ENCODE results near the gene TMEM248. TPM values are rescaled to one million over a fixed set of nuclear protein-coding genes. Genes with fewer than 3 reads are reported as not detected.
A peak's percentile ranks its signal among the peaks of the same experiment; 100 is the strongest.
"Not testable (repeated sequence)": the region's sequence is repeated elsewhere in the genome, so short reads cannot be mapped to it uniquely, and the experiment has no call there.

The TMEM248 gene
- total and polyA plus RNA-seq, 7 experiments from 2014 or later: 81.0 to 107 (median 95.5) TPM

GRCh38 chr7:66907731-66908130 is 13.3 kb upstream of the TMEM248 start:
- H3K4me1 ChIP-seq (ENCODE audit: control insufficient read depth in 2 of 2, insufficient read depth in 2 of 2, low read length in 2 of 2): no peaks in the 10 kb centered on the region
- no peaks in the 10 kb centered on the region for H3K27me3 Mint-ChIP-seq
- H3K27me3 ChIP-seq (ENCODE audit: control insufficient read depth in 2 of 2, insufficient read depth in 2 of 2, low read length in 2 of 2): no peaks in the 10 kb centered on the region
- H3K27ac ChIP-seq (ENCODE audit: low read depth, low read length): no peak overlapping the region
- H3K4me1 Mint-ChIP-seq: peaks cover 0 to 1% (median 0%) of the 10 kb centered on the region in 7 donors
- intact Hi-C loops (cut with micrococcal nuclease): no loop called here
- no peak for DNase-seq
- POLR2A ChIA-PET: no interaction called here
- no peak overlapping the region for H3K4me3 ChIP-seq (ENCODE audit: low read length)
- no peaks in the 10 kb centered on the region for H3K9me3 ChIP-seq (ENCODE audit: control insufficient read depth in 2 of 3, low read length in 3 of 3)
- peaks cover 0 to 1% (median 0%) of the 10 kb centered on the region in 11 donors for H3K9me3 Mint-ChIP-seq
- H3K27ac Mint-ChIP-seq: no peak overlapping the region
- no peak overlapping the region for H3K4me3 Mint-ChIP-seq
- H3K36me3 Mint-ChIP-seq: peaks cover 0 to 6% (median 0%) of the 10 kb centered on the region in 5 donors
- ATAC-seq: no peak
- CTCF ChIA-PET: no interaction called here
- H3K36me3 ChIP-seq (ENCODE audit: control insufficient read depth in 2 of 3, insufficient read depth in 3 of 3, low read length in 3 of 3): no peaks in the 10 kb centered on the region

GRCh38 chr7:66908598-66908997 is 12.4 kb upstream of the TMEM248 start:
- H3K36me3 Mint-ChIP-seq; CTCF ChIA-PET; H3K9me3 ChIP-seq (ENCODE audit: control insufficient read depth in 2 of 3, low read length in 3 of 3); H3K36me3 ChIP-seq (ENCODE audit: control insufficient read depth in 2 of 3, insufficient read depth in 3 of 3, low read length in 3 of 3); H3K9me3 Mint-ChIP-seq; H3K4me3 Mint-ChIP-seq; H3K27me3 Mint-ChIP-seq; intact Hi-C loops (cut with micrococcal nuclease); H3K27ac ChIP-seq (ENCODE audit: low read depth, low read length); H3K4me3 ChIP-seq (ENCODE audit: low read length); ATAC-seq; H3K27ac Mint-ChIP-seq; H3K27me3 ChIP-seq (ENCODE audit: control insufficient read depth in 2 of 2, insufficient read depth in 2 of 2, low read length in 2 of 2); H3K4me1 ChIP-seq (ENCODE audit: control insufficient read depth in 2 of 2, insufficient read depth in 2 of 2, low read length in 2 of 2); H3K4me1 Mint-ChIP-seq; POLR2A ChIA-PET; DNase-seq: not testable (repeated sequence)

GRCh38 chr7:66910789-66911188 is 10.2 kb upstream of the TMEM248 start:
- Mint-ChIP-seq H3K27ac (no peak overlapping the region), H3K36me3 (no peaks in the 10 kb centered on the region), H3K4me3 (no peak overlapping the region), H3K9me3 (peaks cover 0 to 1% (median 0%) of the 10 kb centered on the region in 11 donors), H3K4me1 (no peaks in the 10 kb centered on the region), H3K27me3 (no peaks in the 10 kb centered on the region)
- H3K27ac ChIP-seq (ENCODE audit: low read depth, low read length): no peak overlapping the region
- H3K4me1 ChIP-seq (ENCODE audit: control insufficient read depth in 2 of 2, insufficient read depth in 2 of 2, low read length in 2 of 2): no peaks in the 10 kb centered on the region
- no peak for DNase-seq
- POLR2A ChIA-PET: no interaction called here
- H3K27me3 ChIP-seq (ENCODE audit: control insufficient read depth in 2 of 2, insufficient read depth in 2 of 2, low read length in 2 of 2): no peaks in the 10 kb centered on the region
- intact Hi-C loops (cut with micrococcal nuclease): no loop called here
- CTCF ChIA-PET: no interaction called here
- ATAC-seq: no peak
- no peaks in the 10 kb centered on the region for H3K36me3 ChIP-seq (ENCODE audit: control insufficient read depth in 2 of 3, insufficient read depth in 3 of 3, low read length in 3 of 3)
- H3K4me3 ChIP-seq (ENCODE audit: low read length): no peak overlapping the region
- H3K9me3 ChIP-seq (ENCODE audit: control insufficient read depth in 2 of 3, low read length in 3 of 3): no peaks in the 10 kb centered on the region

GRCh38 chr7:66911191-66911590 is 9.8 kb upstream of the TMEM248 start:
- H3K27me3 Mint-ChIP-seq; ATAC-seq; H3K27ac Mint-ChIP-seq; H3K4me1 ChIP-seq (ENCODE audit: control insufficient read depth in 2 of 2, insufficient read depth in 2 of 2, low read length in 2 of 2); H3K9me3 ChIP-seq (ENCODE audit: control insufficient read depth in 2 of 3, low read length in 3 of 3); H3K4me3 Mint-ChIP-seq; DNase-seq; H3K4me3 ChIP-seq (ENCODE audit: low read length); H3K27ac ChIP-seq (ENCODE audit: low read depth, low read length); POLR2A ChIA-PET; CTCF ChIA-PET; H3K4me1 Mint-ChIP-seq; H3K36me3 ChIP-seq (ENCODE audit: control insufficient read depth in 2 of 3, insufficient read depth in 3 of 3, low read length in 3 of 3); intact Hi-C loops (cut with micrococcal nuclease); H3K36me3 Mint-ChIP-seq; H3K27me3 ChIP-seq (ENCODE audit: control insufficient read depth in 2 of 2, insufficient read depth in 2 of 2, low read length in 2 of 2); H3K9me3 Mint-ChIP-seq: not testable (repeated sequence)

- Histone ChIP-seq H3K4me1 (ENCODE audit: control insufficient read depth in 2 of 2, insufficient read depth in 2 of 2, low read length in 2 of 2) (no peaks in the 10 kb centered on the region), H3K27me3 (ENCODE audit: control insufficient read depth in 2 of 2, insufficient read depth in 2 of 2, low read length in 2 of 2) (no peaks in the 10 kb centered on the region), H3K36me3 (ENCODE audit: control insufficient read depth in 2 of 3, insufficient read depth in 3 of 3, low read length in 3 of 3) (no peaks in the 10 kb centered on the region), H3K9me3 (ENCODE audit: control insufficient read depth in 2 of 3, low read length in 3 of 3) (no peaks in the 10 kb centered on the region), H3K27ac (ENCODE audit: low read depth, low read length) (no peak overlapping the region), H3K4me3 (ENCODE audit: low read length) (no peak overlapping the region)
- Mint-ChIP-seq H3K27ac (no peak overlapping the region), H3K9me3 (no peaks in the 10 kb centered on the region), H3K4me1 (no peaks in the 10 kb centered on the region), H3K27me3 (no peaks in the 10 kb centered on the region), H3K4me3 (no peak overlapping the region), H3K36me3 (no peaks in the 10 kb centered on the region)
- DNase-seq (no peak), ATAC-seq (no peak)
- CTCF ChIA-PET: no interaction called here
- POLR2A ChIA-PET: no interaction called here
- intact Hi-C loops (cut with micrococcal nuclease): no loop called here
These were observed 8.8 kb upstream of the TMEM248 start for GRCh38 chr7:66912195-66912594.

- no peaks in the 10 kb centered on the region for H3K36me3 ChIP-seq (ENCODE audit: control insufficient read depth in 2 of 3, insufficient read depth in 3 of 3, low read length in 3 of 3)
- no peak for DNase-seq
- Mint-ChIP-seq H3K9me3 (no peaks in the 10 kb centered on the region), H3K27ac (no peak overlapping the region), H3K27me3 (no peaks in the 10 kb centered on the region), H3K4me3 (no peak overlapping the region), H3K36me3 (no peaks in the 10 kb centered on the region), H3K4me1 (no peaks in the 10 kb centered on the region)
- intact Hi-C loops (cut with micrococcal nuclease): no loop called here
- no peak overlapping the region for H3K4me3 ChIP-seq (ENCODE audit: low read length)
- ChIA-PET POLR2A (interaction anchor here (0.5 kb wide), 1 partner anchor 17 kb away, joined by 3 read pairs; no protein-coding TSS in a partner anchor), CTCF (interaction anchor here (0.6 kb wide), 1 partner anchor 931 kb away, joined by 5 read pairs; no protein-coding TSS in a partner anchor)
- H3K4me1 ChIP-seq (ENCODE audit: control insufficient read depth in 2 of 2, insufficient read depth in 2 of 2, low read length in 2 of 2): no peaks in the 10 kb centered on the region
- no peak overlapping the region for H3K27ac ChIP-seq (ENCODE audit: low read depth, low read length)
- ATAC-seq: no peak
- H3K9me3 ChIP-seq (ENCODE audit: control insufficient read depth in 2 of 3, low read length in 3 of 3): no peaks in the 10 kb centered on the region
- H3K27me3 ChIP-seq (ENCODE audit: control insufficient read depth in 2 of 2, insufficient read depth in 2 of 2, low read length in 2 of 2): no peaks in the 10 kb centered on the region
These were observed 7.6 kb upstream of the TMEM248 start for GRCh38 chr7:66913118-66914037.

- H3K27me3 Mint-ChIP-seq; H3K4me3 ChIP-seq (ENCODE audit: low read length); H3K4me3 Mint-ChIP-seq; H3K9me3 ChIP-seq (ENCODE audit: control insufficient read depth in 2 of 3, low read length in 3 of 3); CTCF ChIA-PET; POLR2A ChIA-PET; H3K27ac ChIP-seq (ENCODE audit: low read depth, low read length); H3K27me3 ChIP-seq (ENCODE audit: control insufficient read depth in 2 of 2, insufficient read depth in 2 of 2, low read length in 2 of 2); H3K36me3 ChIP-seq (ENCODE audit: control insufficient read depth in 2 of 3, insufficient read depth in 3 of 3, low read length in 3 of 3); intact Hi-C loops (cut with micrococcal nuclease); ATAC-seq; DNase-seq: not testable (repeated sequence)
- H3K27ac Mint-ChIP-seq: peak overlapping the region in 1 of 9 donors; percentile 46
- H3K4me1 ChIP-seq (ENCODE audit: control insufficient read depth in 2 of 2, insufficient read depth in 2 of 2, low read length in 2 of 2): peaks cover 8 to 14% of the 10 kb centered on the region in 2 donors
- peaks cover 6 to 26% (median 19%) of the 10 kb centered on the region in 7 donors for H3K4me1 Mint-ChIP-seq
- peaks cover 0 to 13% (median 6%) of the 10 kb centered on the region in 5 donors for H3K36me3 Mint-ChIP-seq
- H3K9me3 Mint-ChIP-seq: peaks cover 0 to 11% (median 0%) of the 10 kb centered on the region in 11 donors
These were observed 3.1 kb upstream of the TMEM248 start for GRCh38 chr7:66917904-66918303.
